H1 (cell line): ENCODE results near the gene TSPAN32. TPM values are rescaled to one million over a fixed set of nuclear protein-coding genes. Genes with fewer than 3 reads are reported as not detected.

Source experiments
- CTCF ChIA-PET: fragments of 300-600 bp; sonication (Branson Sonifier 250); formaldehyde crosslinking; loops from one replicate; lab custom pipeline; 2021; ENCODE audit not compliant: partially characterized antibody; lab: Charles Lee
- POLR2A ChIA-PET: fragments of 300-600 bp; sonication (Branson Sonifier 250); formaldehyde crosslinking; loops from one replicate; lab custom pipeline; 2021; ENCODE audit warnings: inconsistent platforms; ENCODE audit not compliant: partially characterized antibody; lab: Charles Lee
- DNase-seq, 2 experiments: peaks; one replicate each; pipeline versions ENCODE4 v3.0.0 to v3.0.0-alpha.2; 2010 to 2022; ENCODE audit warnings: low spot score in 2 of 2, low read depth in 1 of 2, mixed read lengths in 1 of 2
- FAIRE-seq: peaks from 2 replicates; lab custom pipeline; 2011; peaks lifted over from hg19 to GRCh38; lab: Jason Lieb, UNC
- H2AFZ ChIP-seq: 2 replicates; pipeline ENCODE4 v1.8.1; 2012; ENCODE audit warnings: low read length, inconsistent platforms
- H2AK5ac ChIP-seq: 2 replicates; pipeline ENCODE4 v1.6.1; 2013; ENCODE audit warnings: low read depth, low read length
- H2BK120ac ChIP-seq: replicated peaks from 2 replicates; pipeline ENCODE3; 2013; ENCODE audit warnings: low read depth, low read length, inconsistent platforms
- H2BK12ac ChIP-seq: 2 replicates; pipeline ENCODE4 v1.6.1; 2013; ENCODE audit warnings: low read depth, low read length
- H2BK15ac ChIP-seq: 2 replicates; pipeline ENCODE4 v1.6.1; 2013; ENCODE audit warnings: low read length
- H2BK20ac ChIP-seq: 2 replicates; pipeline ENCODE4 v1.6.1; 2013; ENCODE audit warnings: low read length
- H2BK5ac ChIP-seq: 2 replicates; pipeline ENCODE4 v1.6.1; 2013; ENCODE audit warnings: low read depth, low read length
- H3K14ac ChIP-seq: 2 replicates; pipeline ENCODE4 v1.6.1; 2013; ENCODE audit warnings: inconsistent platforms; ENCODE audit not compliant: insufficient read length
- H3K18ac ChIP-seq: 2 replicates; pipeline ENCODE4 v1.6.1; 2013; ENCODE audit warnings: low read length; ENCODE audit errors: extremely low read depth
- H3K23ac ChIP-seq: 2 replicates; pipeline ENCODE4 v1.6.1; 2013; ENCODE audit warnings: inconsistent platforms; ENCODE audit not compliant: insufficient read length
- H3K23me2 ChIP-seq: 2 replicates; pipeline ENCODE4 v1.6.1; 2013; ENCODE audit warnings: low read depth, low read length
- H3K27ac ChIP-seq: 2 replicates; pipeline ENCODE4 v1.6.1; 2011; ENCODE audit warnings: low read depth, low read length, inconsistent platforms
- H3K27me3 ChIP-seq, 4 experiments: replicated peaks in 1 of 4; 1 replicate in 1 of 4; 2 replicates in 3 of 4; pipeline versions ENCODE4 v1.6.1 to v1.8.1; 2011 to 2013; ENCODE audit warnings: low read length in 3 of 4, mild to moderate bottlenecking in 3 of 4, inconsistent platforms in 2 of 4, mixed read lengths in 2 of 4, moderate library complexity in 1 of 4; ENCODE audit not compliant: control insufficient read depth in 3 of 4, insufficient read depth in 3 of 4; ENCODE audit errors: extremely low read depth in 1 of 4
- H3K36me3 ChIP-seq, 4 experiments: 2 replicates each; pipeline versions ENCODE4 v1.6.1 to v1.8.1; 2011 to 2013; ENCODE audit warnings: mild to moderate bottlenecking in 4 of 4, low read length in 3 of 4, moderate library complexity in 2 of 4, control low read depth in 1 of 4, inconsistent platforms in 1 of 4; ENCODE audit not compliant: insufficient read depth in 4 of 4, control insufficient read depth in 2 of 4
- H3K4ac ChIP-seq: replicated peaks from 2 replicates; pipeline ENCODE3; 2013; ENCODE audit warnings: low read length, low read depth, mixed read lengths, inconsistent platforms; ENCODE audit not compliant: insufficient read length
- H3K4me1 ChIP-seq, 4 experiments: replicated peaks in 1 of 4; 1 replicate in 1 of 4; 2 replicates in 3 of 4; pipeline versions ENCODE4 v1.6.1 to v1.8.1; 2011 to 2013; ENCODE audit warnings: low read length in 3 of 4, inconsistent platforms in 2 of 4, mixed read lengths in 1 of 4; ENCODE audit not compliant: insufficient read depth in 4 of 4, control insufficient read depth in 3 of 4
- H3K4me2 ChIP-seq, 2 experiments: 2 replicates each; pipeline versions ENCODE4 v1.6.1 to v1.8.1; 2011 to 2013; ENCODE audit warnings: low read depth in 2 of 2, low read length in 2 of 2, control low read depth in 1 of 2, inconsistent platforms in 1 of 2, mild to moderate bottlenecking in 1 of 2; ENCODE audit not compliant: insufficient read depth in 1 of 2
- H3K4me3 ChIP-seq, 4 experiments: fragments of 200-600, 300-600 bp in 1 of 4; sonication (generic), shearing (Covaris generic), sonication (Bioruptor Twin) in 1 of 4; 2 replicates each; pipeline versions ENCODE4 v1.5.1 to v1.8.1; 2011 to 2016; ENCODE audit warnings: low read length in 4 of 4, low read depth in 3 of 4, control low read depth in 2 of 4, inconsistent platforms in 2 of 4, mild to moderate bottlenecking in 2 of 4, mixed read lengths in 1 of 4, moderate library complexity in 1 of 4; ENCODE audit not compliant: insufficient read depth in 2 of 4; ENCODE audit errors: extremely low read depth in 1 of 4
- H3K56ac ChIP-seq: replicated peaks from 2 replicates; pipeline ENCODE3; 2013; ENCODE audit warnings: low read depth, mild to moderate bottlenecking, mixed read lengths, low read length, inconsistent platforms; ENCODE audit not compliant: insufficient read length
- H3K79me1 ChIP-seq: 2 replicates; pipeline ENCODE4 v1.6.1; 2013; ENCODE audit warnings: low read depth, low read length, control low read depth
- H3K79me2 ChIP-seq, 2 experiments: 2 replicates each; pipeline versions ENCODE4 v1.6.1 to v1.8.1; 2012 to 2013; ENCODE audit warnings: low read length in 2 of 2, mild to moderate bottlenecking in 2 of 2, inconsistent platforms in 1 of 2; ENCODE audit not compliant: insufficient read depth in 2 of 2, control insufficient read depth in 1 of 2
- H3K9ac ChIP-seq, 4 experiments: replicated peaks in 1 of 4; 1 replicate in 1 of 4; 2 replicates in 3 of 4; pipeline versions ENCODE4 v1.6.1 to v1.8.1; 2011 to 2013; ENCODE audit warnings: low read depth in 3 of 4, low read length in 3 of 4, control low read depth in 2 of 4, mild to moderate bottlenecking in 2 of 4, moderate library complexity in 2 of 4, inconsistent platforms in 1 of 4; ENCODE audit errors: extremely low read depth in 1 of 4
- H3K9me3 ChIP-seq, 2 experiments: 2 replicates each; pipeline versions ENCODE4 v1.6.1 to v1.8.1; 2012 to 2013; ENCODE audit warnings: mild to moderate bottlenecking in 2 of 2, moderate library complexity in 2 of 2, control low read depth in 1 of 2, inconsistent platforms in 1 of 2, low read depth in 1 of 2, low read length in 1 of 2, mixed read lengths in 1 of 2; ENCODE audit not compliant: insufficient read depth in 2 of 2
- H4K20me1 ChIP-seq, 2 experiments: replicated peaks in 1 of 2; 2 replicates each; pipeline versions ENCODE3 to v1.8.1; 2011 to 2013; ENCODE audit warnings: inconsistent platforms in 2 of 2, low read length in 2 of 2, mild to moderate bottlenecking in 1 of 2; ENCODE audit not compliant: insufficient read depth in 2 of 2, control insufficient read depth in 1 of 2
- H4K5ac ChIP-seq: 2 replicates; pipeline ENCODE4 v1.6.1; 2013; ENCODE audit warnings: low read length, low read depth, mixed read lengths, inconsistent platforms; ENCODE audit not compliant: insufficient read length
- H4K8ac ChIP-seq: 2 replicates; pipeline ENCODE4 v1.8.0; 2013; ENCODE audit warnings: mild to moderate bottlenecking, moderate library complexity, low read length, inconsistent platforms; ENCODE audit not compliant: insufficient read depth; ENCODE audit errors: extremely low read depth
- H4K91ac ChIP-seq: replicated peaks from 2 replicates; pipeline ENCODE3; 2013; ENCODE audit warnings: low read length, mixed read lengths, inconsistent platforms; ENCODE audit not compliant: insufficient read length
- ASH2L ChIP-seq: fragments of 200-600, 300-600 bp; sonication (generic); IDR thresholded peaks from one replicate; pipeline ENCODE4 v1.7.1; 2017; ENCODE audit warnings: low read length
- BRCA1 ChIP-seq: IDR thresholded peaks from 2 replicates; pipeline ENCODE4 v1.6.1; 2012; ENCODE audit warnings: low read depth, low read length, improper control_type of control experiment
- CBX5 ChIP-seq: fragments of 300-800, 300-1000 bp; sonication (generic); IDR thresholded peaks from 2 replicates; pipeline ENCODE4 v1.7.1; 2016; ENCODE audit warnings: antibody characterized with exemption, low read length, low read depth
- CHD2 ChIP-seq: IDR thresholded peaks from 2 replicates; pipeline ENCODE4 v1.6.1; 2012; ENCODE audit warnings: low read length, improper control_type of control experiment
- HDAC6 ChIP-seq: IDR thresholded peaks from one replicate; pipeline ENCODE4 v1.7.1; 2012; ENCODE audit warnings: low read depth, mild to moderate bottlenecking, inconsistent platforms, low read length, moderate library complexity
- KDM1A ChIP-seq: fragments of 200-600, 300-600 bp; sonication (generic); IDR thresholded peaks from 2 replicates; pipeline ENCODE4 v1.7.1; 2016; ENCODE audit warnings: mild to moderate bottlenecking, low read length, borderline replicate concordance
- SIRT6 ChIP-seq: IDR thresholded peaks from one replicate; pipeline ENCODE4 v1.7.1; 2012; ENCODE audit warnings: low read length, inconsistent platforms
- SIX5 ChIP-seq: IDR thresholded peaks from 2 replicates; pipeline ENCODE4 v1.6.1; 2011; ENCODE audit warnings: mild to moderate bottlenecking, low read depth, low read length
- SRF ChIP-seq: IDR thresholded peaks from 2 replicates; pipeline ENCODE4 v1.6.1; 2011; ENCODE audit warnings: mild to moderate bottlenecking, low read depth, low read length, moderate library complexity
- TAF1 ChIP-seq: IDR thresholded peaks from 2 replicates; pipeline ENCODE4 v1.6.1; 2011; ENCODE audit warnings: mild to moderate bottlenecking, low read depth, low read length
- TCF12 ChIP-seq: IDR thresholded peaks from 2 replicates; pipeline ENCODE4 v1.6.1; 2011; ENCODE audit warnings: low read depth, mild to moderate bottlenecking, low read length
- TEAD4 ChIP-seq: IDR thresholded peaks from 2 replicates; pipeline ENCODE4 v1.6.1; 2012; ENCODE audit warnings: low read depth, low read length, inconsistent platforms, mixed read lengths
- WGBS, 2 experiments: shearing (Covaris generic) in 1 of 2; methylation state at CpG; one replicate each; pipeline versions ENCODE4 v1.1.6 to v1.1.7; 2013 to 2015; ENCODE audit warnings: low lambda C conversion rate in 2 of 2, mixed read lengths in 2 of 2, inconsistent platforms in 1 of 2, low coverage in 1 of 2, missing lambda C conversion rate in 1 of 2; ENCODE audit not compliant: insufficient replicate concordance in 2 of 2, insufficient coverage in 1 of 2, insufficient read length in 1 of 2; ENCODE audit errors: extremely low coverage in 1 of 2, missing lambda C conversion rate in 1 of 2; 5-methylcytosine and 5-hydroxymethylcytosine counted together
- polyA plus RNA-seq, 7 experiments: library from polyadenylated mRNA; depleted of rRNA in 3 of 7; stranded (reverse) in 5 of 7; unstranded in 2 of 7; fragments of >200 nt in 5 of 7; fragments of 200-250 nt in 2 of 7; gene quantifications; 1 replicate in 5 of 7; 2 replicates in 1 of 7; 4 replicates in 1 of 7; pipeline versions ENCODE4 v1.2.1 to v1.2.3, GENCODE V29; 2011 to 2013; ENCODE audit warnings: missing spikeins in 2 of 7, mixed read lengths in 2 of 7
- total RNA-seq: library from RNA; stranded (reverse); fragmentation: NEBNext Ultra II Directional; extraction: Animal tissue kit (Norgen Biotek cat#: 25700); gene quantifications from 2 replicates; pipeline ENCODE4 v1.2.1, GENCODE V29; 2021
- TF ChIP-seq, protein P1 (sequence below): IDR thresholded peaks from 2 replicates; pipeline ENCODE4 v1.6.1; 2012; ENCODE audit warnings: inconsistent platforms

The TSPAN32 gene
- total and polyA plus RNA-seq, 2 of the 8 experiments (the other 6 are each of a cell fraction or from before 2014, with no cell fraction given): not detected

DNA sequence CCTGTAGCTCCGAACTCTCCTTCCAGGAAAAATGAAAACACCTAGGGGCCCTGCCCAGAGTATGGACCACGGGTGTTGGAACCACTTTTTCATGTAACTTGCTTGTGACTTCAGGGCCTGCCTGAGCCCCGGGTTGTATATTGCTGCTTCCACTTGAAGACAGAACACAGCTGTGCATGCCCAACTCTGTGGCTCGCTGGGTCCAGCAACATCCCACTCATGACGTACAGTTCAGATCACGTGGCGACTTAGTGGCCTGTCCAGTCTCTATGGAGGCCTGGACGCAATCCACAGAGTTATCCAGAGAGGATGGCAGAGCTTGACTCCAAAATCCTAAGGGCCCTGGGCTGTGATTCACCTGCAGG lies 6.9 kb upstream of the TSPAN32 start:
- Histone ChIP-seq H2BK12ac (no peak overlapping the region), H3K23ac (no peak overlapping the region), H3K36me3 (no peaks in the 10 kb centered on the region), H3K9me3 (no peaks in the 10 kb centered on the region), H3K27me3 (peaks cover 0 to 5% (median 2%) of the 10 kb centered on the region in 4 experiments; a peak in 4 of 7 replicates), H3K4me1 (peaks cover 0 to 5% (median 3%) of the 10 kb centered on the region in 4 experiments; a peak in 2 of 7 replicates), H3K79me1 (no peaks in the 10 kb centered on the region), H3K27ac (no peak overlapping the region), H3K79me2 (no peaks in the 10 kb centered on the region), H3K9ac (no peak overlapping the region), H2BK5ac (no peak overlapping the region), H2BK15ac (no peak overlapping the region), H4K20me1 (no peaks in the 10 kb centered on the region), H4K91ac (no peak overlapping the region), H4K8ac (no peak overlapping the region), H3K4me3 (no peak overlapping the region), H2AFZ (no peak overlapping the region), H3K18ac (no peak overlapping the region), H2AK5ac (no peak overlapping the region), H3K23me2 (no peaks in the 10 kb centered on the region), H4K5ac (no peak overlapping the region), H3K56ac (no peak overlapping the region), H3K14ac (no peak overlapping the region), H2BK120ac (no peak overlapping the region), H3K4ac (no peak overlapping the region), H3K4me2 (no peak overlapping the region), H2BK20ac (no peak overlapping the region)
- WGBS, 2 experiments: 90% methylated on average over 8 of the region's 8 CpGs; no CpG with 5 or more reads in 1 of the 2 experiments
- TF ChIP-seq CHD2 (no peak), SIX5 (no peak), BRCA1 (no peak), HDAC6 (no peak), TEAD4 (no peak), TAF1 (no peak), SIRT6 (no peak), CBX5 (no peak), SRF (no peak), TCF12 (no peak), KDM1A (no peak), ASH2L (no peak)
- TF ChIP-seq, protein P1, sequence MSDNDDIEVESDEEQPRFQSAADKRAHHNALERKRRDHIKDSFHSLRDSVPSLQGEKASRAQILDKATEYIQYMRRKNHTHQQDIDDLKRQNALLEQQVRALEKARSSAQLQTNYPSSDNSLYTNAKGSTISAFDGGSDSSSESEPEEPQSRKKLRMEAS: no peak
- DNase-seq: peak in 1 of 2 experiments; percentile 13
- ChIA-PET POLR2A (interaction anchor here (1.0 kb wide), 1 partner anchor 108 kb away, joined by 3 read pairs; no protein-coding TSS in a partner anchor), CTCF (interaction anchor here (1.1 to 14.9 kb wide), 10 partner anchors 10 to 163 kb away, joined by 3 to 248 read pairs (median 7); no protein-coding TSS in a partner anchor)
- FAIRE-seq: no peak
